Measurements from ENCODE around the gene VPS41.

DNA sequence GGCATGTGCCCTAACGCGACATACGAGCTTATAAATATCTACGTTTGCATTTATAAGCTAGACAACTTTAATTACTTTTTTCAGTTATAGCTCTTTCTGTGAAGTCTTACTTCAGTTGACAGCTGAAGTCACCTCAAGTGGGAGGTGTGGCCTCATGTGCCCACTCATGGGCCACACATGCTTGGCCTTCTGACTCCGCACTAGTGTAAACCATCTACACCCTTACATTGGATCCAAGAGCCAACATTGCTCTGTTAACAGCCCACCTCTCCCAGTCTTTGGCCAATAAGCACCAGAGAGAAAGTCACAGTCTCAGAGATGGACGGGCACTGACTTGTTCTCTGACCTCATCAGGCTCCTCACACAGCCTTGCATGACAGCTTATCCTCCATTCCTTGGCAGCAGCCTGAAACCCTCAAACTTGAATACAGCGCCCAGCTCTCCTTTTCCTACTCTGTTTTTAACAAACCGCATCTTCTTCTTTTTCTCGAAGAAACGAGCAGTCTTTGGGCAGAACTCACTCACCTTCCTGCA is 206.9 kb downstream of the VPS41 start:
- no peak for TF ChIP-seq TAF1 (IDR thresholded peaks at IDR 0.05; ENCODE audit: low read depth, low read length)
- TF ChIP-seq POLR2AphosphoS5 (IDR thresholded peaks at IDR 0.05; ENCODE audit: low read depth, low read length): no peak

Data from GM12891 (cell line).